Stimulated activated CD8-positive, alpha-beta memory T cell treated with anti-CD3 and anti-CD28 coated beads, Interleukin-7, amount 100 ng/mL, for 4 hours (primary cell): ENCODE results near the gene MRPL22.
"Not testable (repeated sequence)": the region's sequence is repeated elsewhere in the genome, so short reads cannot be mapped to it uniquely, and the experiment has no call there.

Experiments used
- DNase-seq, 2 donors: peaks; one replicate each; pipeline ENCODE4 v3.0.0-alpha.2; 2020; ENCODE audit warnings: low read depth in 2 of 2

Gene MRPL22

DNA sequence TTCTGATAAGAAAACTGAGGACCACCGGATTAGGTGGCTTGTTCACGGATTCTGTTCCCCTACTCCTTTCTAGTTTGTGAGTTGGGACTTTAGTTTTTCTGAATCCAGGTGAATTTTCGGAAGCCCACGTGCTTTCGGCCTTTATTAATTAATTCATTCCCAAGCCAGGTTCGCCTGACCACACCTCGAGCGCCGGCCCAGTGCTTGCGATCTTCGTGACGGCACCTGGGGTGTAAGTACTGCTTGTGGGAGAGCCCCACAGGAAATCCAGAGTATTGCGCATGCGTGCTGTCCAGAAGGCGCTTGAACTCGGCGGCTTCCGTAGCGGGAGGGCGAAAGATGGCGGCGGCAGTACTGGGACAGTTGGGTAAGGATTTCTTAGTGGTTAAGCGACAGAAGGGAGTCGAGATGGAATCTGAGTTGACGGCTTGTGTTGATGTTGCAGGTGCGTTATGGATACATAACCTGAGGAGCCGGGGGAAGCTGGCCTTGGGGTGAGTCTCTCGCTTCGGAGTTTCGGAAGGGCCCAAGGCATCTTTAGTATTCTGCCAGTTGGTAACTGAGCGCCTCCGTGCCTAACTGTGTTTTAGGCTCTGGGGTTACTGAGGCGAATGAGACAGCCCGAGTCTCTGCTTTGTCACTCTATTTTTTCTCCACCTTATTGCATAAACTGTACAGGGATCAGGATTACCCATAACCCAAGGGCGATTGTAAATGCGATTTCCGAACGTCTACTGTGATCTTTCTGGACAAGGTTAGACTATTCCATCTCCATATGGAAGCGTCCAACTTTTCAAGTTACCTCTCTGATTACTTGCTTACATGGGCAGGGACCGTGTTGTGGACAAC lies at the start of gene MRPL22:
Gene MRPL22, plus strand, starts transcription at position 302 of the 849 bp plus-strand sequence. Its CDS starts 38 bp downstream, at position 340.
- peak; percentile 89 to 92 for DNase-seq

DNA sequence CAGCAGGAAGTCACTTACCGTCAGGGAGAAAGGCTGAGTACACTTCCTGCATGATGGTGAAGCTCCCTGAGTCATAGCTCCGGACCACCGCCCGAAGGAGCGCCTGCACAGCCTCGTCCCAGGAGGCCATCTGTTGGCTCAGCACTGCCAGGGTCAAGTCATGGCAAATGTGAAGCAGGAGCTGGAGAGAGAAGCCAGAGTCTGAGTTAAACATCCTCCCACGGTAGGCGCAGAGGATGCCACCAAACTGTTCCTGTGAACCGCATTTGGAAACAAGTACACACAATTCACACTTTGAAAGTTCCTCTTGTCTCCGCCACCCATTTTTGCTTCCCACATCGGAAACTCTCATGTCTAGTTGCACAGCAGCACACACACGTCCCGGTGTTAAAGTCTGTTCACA lies 48.5 kb upstream of the MRPL22 start:
- no peak for DNase-seq

DNA sequence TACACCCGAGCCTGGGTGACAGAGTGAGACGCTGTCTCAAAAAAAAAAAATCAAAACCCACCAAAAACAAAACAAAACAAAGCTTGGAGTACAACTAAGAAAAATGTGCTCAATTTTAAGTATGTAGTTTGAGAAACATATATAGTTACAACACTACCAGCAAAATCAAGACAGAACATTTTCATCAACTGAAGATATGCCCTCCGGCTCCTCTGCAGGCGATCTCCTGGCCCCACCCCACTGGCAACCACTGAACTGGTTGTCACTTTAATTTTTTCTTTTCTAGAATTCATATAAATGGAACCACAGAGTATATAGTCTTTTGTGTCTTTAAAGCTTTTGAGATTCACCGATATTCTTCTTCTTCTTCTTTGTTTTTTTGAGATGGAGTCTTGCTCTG lies 47.5 kb upstream of the MRPL22 start:
- no peak for DNase-seq

DNA sequence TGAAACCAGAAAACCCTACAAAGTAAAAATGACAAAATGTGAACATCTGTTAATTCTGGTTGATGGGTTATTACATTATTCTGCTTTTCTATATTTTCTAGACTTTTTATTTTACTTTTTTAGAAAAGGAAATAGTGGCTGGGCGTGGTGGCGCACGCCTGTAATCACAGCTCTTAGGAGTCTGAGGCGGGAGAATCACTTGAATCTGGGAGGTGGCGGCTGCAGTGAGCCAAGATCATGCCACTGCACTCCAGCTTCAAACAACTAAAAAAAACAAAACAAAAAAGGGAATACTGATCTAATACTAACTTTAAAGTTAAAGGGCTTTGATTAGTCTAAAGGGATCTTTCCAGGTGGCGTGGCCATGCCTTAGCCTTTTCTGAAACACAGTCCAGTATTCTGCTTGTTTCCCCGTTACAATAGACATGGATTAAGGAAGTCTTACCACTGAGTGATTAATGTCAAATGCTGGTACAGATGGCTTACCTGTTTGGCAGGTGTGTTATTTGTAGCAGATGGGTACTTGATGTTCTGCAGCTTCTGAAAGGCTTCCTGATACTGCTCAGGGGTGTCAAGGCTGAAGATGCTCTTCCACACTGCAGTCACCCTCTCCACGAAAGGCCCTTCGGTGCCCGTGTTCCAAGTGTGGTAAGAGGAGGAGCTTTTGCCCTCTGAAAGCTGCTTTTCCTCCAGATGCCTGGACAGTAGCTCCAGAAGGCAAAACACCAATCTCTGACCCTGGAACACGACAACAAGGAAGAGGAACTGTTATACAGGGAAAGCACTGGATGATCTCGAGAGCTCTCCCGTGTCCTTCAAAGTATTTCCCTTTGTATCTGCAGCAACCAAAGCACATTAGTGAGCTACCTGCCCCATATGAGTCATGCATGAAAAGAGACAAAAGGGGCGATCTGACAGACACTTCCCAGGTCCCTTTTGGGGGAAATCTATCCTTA lies 45.0 kb upstream of the MRPL22 start:
- no peak for DNase-seq

DNA sequence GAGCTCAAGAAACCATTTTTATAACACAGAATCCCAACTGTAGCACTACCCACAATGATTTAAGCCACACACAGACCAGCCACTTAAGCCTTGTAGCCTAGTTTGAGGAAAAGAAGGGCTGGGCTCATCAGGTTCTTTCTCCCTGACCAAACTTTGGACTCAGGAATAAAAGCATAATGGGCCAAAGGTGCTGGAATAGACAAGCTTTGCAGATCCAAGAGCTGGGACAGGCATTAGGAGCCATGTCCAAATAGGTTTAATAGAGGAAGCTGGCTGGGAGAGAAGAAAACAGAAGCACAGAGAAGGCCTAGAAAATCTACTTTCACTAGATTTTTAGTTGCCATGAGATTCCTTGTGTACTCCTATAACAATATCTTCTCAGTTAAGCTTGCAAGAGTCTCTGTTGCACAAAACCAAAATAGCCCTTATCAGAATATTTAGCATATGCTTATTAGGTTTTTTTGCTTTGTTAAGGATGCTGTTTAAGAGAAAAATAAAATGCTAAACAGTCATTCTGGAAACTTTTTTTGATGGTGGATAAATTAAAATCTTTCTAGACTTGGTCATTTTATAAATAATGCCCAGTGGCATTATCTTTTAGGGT lies 44.2 kb upstream of the MRPL22 start:
- DNase-seq = no peak

GRCh38 chr5:154898210-154898609 lies 42.7 kb upstream of the MRPL22 start:
- no peak for DNase-seq

DNA sequence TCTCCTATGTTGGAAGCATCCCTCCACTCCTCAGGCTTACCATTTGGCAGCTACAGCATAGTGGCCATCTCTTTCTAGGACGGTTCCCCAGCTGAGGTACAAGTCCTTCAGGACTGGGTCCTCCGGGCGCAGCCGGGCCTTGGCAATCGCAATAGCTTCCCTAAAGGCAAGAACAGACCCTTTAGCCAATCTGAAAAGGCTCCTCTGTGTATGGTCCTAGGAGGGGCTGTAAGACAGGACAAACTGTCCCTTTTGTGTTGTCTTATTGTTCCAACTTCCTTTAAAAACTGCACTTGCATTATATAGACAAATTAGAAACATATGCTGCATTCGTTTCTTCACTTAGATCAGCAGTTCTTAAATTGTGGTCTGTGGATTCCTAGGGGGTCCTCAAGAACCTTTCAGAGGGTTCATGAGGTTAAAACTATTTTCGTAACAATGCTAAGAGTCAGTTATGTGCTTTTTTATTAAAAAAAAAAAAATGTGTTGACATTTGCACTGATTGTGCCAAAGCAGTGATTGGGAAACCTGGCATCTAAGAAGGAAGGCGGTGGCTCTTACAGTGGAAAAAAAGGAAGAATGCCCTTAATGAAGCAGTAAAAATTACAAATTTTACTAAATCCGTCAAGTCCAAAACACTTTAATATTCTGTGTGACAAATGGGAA lies 41.6 kb upstream of the MRPL22 start:
- no peak for DNase-seq

DNA sequence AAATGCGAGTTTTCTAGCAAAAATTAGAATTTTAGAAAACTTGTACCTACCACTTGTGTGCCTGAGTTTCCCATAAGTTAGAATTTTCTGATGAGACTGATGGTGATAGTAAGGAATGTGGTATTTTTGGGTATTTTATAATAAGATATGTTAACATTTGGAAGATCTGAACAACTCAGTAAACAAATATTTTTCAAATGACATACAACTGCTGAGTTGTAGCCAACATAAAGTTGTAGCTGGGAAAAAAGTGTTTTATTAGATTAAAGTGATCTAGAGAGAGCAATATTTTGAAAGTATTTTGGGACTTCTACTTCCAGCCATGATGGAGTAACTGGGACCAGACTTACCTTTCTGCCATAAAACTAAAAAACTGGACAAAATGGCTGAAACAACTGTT lies 40.8 kb upstream of the MRPL22 start:
- DNase-seq = no peak

- DNase-seq = no peak
Measured at GRCh38 chr5:154901276-154901675, 39.6 kb upstream of the MRPL22 start.

- no peak for DNase-seq
Measured at GRCh38 chr5:154901913-154902312, 39.0 kb upstream of the MRPL22 start.

- not testable (repeated sequence) for DNase-seq
Measured at GRCh38 chr5:154905601-154906000, 35.3 kb upstream of the MRPL22 start.

DNA sequence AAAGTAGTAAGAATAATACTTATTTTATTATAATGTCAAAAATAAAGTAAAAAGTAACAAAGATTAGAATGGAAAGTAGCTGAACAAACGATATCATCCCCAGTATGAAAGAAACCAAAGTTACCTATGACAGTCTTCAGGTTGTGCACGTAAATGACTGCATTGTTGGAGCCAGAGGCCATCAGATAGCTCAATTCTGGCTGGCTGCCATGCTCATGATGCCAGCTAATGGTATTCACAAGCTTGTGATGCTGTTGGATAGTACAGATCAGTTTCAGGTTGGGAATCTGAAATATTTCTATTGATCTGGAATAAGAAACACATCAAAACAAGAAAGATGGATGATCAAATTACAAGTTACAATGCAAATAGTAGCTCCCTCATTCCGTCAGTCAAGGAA lies 24.0 kb upstream of the MRPL22 start:
- no peak for DNase-seq

DNA sequence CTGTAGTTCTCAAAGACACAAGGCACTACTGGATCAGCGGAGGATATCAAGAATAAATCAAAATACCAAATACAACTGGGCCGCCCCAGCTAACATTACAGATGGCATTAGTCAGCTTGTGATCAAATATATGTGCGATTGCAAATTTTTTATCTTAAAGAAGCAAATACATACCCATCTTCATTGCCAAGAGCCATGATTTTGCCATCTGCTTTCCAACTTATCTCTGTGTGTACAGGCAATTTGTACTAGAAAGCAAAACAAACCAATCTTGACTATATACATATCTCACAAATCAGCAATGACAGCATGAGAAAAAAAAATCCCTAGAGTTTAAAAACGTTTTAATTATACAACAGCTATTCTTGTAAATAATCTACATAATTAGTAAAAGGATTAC lies 23.1 kb upstream of the MRPL22 start:
- no peak for DNase-seq

GRCh38 chr5:154923441-154924430 lies 17.1 kb upstream of the MRPL22 start:
- no peak for DNase-seq

GRCh38 chr5:154933537-154933936 lies 7.3 kb upstream of the MRPL22 start:
- no peak for DNase-seq

GRCh38 chr5:154934881-154935280 lies 6.0 kb upstream of the MRPL22 start:
- no peak for DNase-seq

DNA sequence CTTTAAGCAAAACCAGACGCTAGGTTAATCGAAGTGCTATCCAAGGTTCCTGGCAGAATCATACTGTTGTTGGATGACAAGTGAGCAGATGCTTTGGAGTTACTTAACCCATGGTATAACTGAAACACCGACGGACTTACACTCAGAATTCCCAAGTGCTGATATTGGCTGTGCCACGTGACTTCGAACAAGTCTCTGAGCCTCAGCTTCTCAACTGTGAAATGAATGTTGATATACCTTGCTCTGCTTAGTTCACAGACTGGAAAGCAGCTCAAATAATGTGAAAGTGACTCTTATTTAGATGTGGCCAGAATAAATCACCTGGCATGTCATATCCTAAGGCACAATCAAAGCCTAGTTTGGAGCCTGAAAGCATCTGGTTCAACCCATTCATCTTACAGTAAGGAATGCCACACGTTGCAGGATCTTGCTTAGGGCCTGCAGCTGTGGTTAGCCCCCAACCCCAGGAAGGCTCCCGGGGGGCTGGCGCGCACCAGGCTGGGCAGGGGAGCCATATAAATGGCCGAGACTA lies 3.6 kb upstream of the MRPL22 start:
- no peak for DNase-seq

- DNase-seq = peak; percentile 58 to 79
Measured at GRCh38 chr5:154937718-154938466, 3.0 kb upstream of the MRPL22 start, which contains the start of gene GEMIN5. TSS of gene GEMIN5 (minus strand) at chr5:154938211. CDS start at chr5:154938133, 78 bp downstream.

DNA sequence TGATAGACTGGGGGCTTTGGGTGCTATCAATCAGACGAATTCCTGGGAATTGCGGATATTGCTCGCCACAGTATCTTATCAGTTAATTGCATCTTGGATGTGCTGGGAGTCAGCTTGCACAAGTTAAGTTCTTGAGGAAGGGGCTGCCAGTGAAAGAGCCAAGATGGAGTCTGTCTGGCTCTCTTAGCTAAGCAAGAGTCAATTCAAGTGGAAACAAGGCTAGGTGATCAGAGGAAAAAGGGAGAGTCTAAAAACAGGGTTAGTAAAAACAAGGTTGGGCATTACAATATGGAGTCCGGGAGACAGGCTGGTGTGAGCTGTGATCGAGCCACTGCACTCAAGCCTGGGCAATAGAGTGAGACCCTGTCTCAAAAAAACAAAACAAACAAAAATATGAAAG lies 1.5 kb upstream of the MRPL22 start:
- not testable (repeated sequence) for DNase-seq
